LHCN-M2 (cell line): ENCODE measurements around the gene PRRG4. TPM values are rescaled to one million over a fixed set of nuclear protein-coding genes. Genes with fewer than 3 reads are reported as not detected.
"Not testable (repeated sequence)": the region's sequence is repeated elsewhere in the genome, so short reads cannot be mapped to it uniquely, and the experiment has no call there.

ENCODE experiments used
- DNase-seq: peaks from one replicate; pipeline ENCODE4 v3.0.0-alpha.2; 2012; ENCODE audit warnings: low read depth
- total RNA-seq: library from RNA; depleted of rRNA; stranded (reverse); fragments of >200 nt; gene quantifications from 2 replicates; pipeline ENCODE4 v1.2.3, GENCODE V29; 2014

PRRG4 gene
- total RNA-seq, 1 experiment from 2014 or later, result 1.3 TPM

DNA sequence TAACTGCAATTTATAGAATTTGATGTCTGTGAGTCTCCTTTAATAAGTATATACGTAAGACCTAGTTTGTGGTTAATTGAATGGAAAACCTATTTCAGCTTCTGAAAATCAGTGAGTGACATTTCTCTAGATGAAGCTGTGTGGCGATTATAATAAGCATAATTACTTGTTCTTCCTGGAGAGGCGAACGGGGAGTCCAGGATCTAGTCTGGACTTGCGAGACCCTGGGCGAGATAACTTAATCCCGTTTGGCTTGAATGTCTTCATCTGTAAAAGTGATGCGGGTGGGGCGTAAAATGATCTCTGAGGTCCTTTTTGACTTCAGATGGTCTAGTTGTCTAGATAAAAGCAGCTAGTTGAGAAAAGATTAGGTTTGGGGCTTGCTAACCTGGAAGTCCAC lies 1.1 kb downstream of the PRRG4 start:
- no peak for DNase-seq

DNA sequence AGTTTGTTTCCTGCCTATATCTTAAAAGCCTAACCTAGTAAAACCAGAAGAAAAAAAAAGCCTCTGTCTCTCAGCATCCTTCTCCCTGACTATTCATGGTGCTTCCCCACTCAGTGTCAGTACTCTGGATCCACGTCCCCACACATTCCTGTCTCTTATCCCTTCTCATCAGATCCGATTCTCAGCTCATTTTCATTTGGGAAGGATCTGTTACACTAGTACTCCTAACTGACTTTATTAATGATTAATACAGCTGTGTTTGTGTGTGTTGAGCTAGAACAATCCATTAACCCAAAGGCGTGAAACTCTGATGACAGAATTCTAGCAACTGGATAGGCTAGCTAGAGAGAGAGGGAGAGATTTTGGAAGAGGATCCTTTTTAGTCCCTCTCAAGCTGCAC lies 1.5 kb downstream of the PRRG4 start:
- no peak for DNase-seq

DNA sequence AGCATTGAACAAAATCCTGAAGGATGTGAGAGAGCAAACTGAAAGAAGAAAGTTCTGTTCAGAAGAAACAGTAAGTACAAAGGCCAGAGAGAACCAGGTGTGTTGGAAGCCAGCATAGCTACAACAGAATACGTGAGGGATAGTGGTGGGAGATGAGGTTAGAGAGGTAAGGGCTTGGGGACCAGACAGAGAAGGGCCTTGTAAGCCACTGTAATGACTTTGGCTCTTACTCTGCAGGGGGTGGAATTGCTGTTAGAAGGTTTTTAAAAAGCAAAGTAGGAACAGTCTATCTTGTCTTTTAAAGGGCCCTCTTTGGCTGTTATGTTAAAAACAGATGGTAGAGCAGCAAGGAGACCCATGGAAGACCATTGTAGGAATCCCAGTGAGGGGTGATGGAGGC lies 4.2 kb downstream of the PRRG4 start:
- DNase-seq, result no peak

DNA sequence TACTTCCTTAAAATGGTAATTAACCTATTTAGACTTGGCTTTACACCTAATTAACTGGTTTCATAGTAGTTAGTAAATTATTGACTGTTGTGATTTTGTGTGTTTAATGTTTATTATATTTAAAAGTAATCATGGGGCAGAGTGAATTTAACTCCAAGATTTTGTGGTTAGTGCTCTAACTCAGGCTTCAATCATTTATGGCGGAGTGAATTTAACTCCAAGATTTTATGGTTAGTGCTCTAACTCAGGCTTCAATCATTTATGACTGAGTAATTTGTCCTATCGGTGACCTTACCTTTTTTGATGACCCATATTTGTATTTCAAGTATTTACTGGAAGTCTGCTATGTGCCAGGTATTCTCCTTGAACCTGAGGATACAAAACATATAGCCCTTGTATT lies 7.2 kb downstream of the PRRG4 start:
- DNase-seq, result no peak

DNA sequence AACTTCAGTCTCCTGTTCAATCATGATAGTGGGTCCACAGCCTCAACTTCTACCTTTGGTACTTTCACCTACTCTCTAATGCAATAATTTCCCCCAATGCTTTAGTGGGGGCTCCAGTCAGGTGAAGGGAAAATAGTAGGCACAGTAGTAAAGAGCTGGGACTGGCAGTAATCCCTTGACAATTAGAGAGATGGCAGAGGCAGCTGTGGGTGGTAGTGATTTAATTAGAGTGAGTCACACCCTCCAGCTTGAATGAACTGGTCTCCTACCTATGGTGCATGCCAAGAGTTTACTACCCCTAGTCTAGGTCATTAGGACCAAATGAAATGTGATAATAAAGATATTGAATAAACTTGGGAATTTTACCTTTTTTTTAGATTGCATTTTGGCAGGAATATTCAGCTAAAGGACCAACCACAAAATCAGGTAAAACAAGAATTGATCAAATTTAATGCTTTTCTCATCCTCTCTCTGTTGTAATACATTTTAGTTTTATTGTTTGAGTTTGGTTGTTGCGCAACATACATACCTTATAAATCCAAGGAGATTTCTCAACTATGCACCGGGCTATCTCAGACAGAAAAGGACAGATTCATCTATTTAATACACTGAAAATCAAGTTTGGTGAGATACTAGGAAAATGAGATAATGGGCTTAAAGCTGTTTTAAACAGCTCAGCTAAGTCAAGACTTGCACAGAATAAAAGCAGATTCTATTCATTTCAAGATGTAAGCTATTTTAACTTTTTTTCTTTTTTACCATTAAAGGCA lies 9.0 kb downstream of the PRRG4 start:
- DNase-seq, result peak; percentile 35

DNA sequence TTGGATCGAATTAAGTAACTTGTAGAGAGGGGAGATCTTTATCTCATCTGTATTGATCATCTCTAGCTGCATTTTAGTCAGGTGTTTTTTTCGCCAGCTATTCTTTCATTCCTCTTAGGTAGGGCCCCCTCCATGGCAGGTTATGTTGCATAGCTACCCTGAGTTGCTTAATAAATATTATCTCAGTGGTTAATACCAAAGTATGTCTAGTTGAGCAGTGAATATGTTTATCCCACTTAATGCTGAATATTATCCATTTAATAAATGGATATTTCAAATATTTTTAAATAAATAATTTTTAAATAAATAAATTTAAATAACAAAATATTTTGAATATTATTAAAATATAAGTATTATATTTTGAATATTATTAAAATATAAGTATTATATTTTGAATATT lies 9.6 kb downstream of the PRRG4 start:
- no peak for DNase-seq

DNA sequence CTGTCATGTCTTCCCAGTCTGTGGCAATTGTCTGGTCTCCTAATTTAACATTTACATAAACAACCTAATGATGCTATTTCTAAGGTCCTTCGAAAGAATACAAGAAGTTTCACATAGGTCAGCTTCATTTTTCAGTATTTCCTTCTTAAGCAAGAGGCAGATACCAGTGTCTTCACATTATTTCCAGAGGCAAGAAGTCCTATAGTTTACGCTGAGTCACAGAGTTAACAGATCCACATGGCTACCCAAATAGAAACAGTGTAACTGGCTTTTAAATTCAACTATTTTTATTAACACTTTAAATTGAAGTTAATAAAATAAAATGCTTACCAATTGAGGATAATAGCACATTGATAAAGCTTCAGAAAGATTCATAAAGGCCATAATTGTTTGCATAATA lies 10.9 kb downstream of the PRRG4 start:
- no peak for DNase-seq

DNA sequence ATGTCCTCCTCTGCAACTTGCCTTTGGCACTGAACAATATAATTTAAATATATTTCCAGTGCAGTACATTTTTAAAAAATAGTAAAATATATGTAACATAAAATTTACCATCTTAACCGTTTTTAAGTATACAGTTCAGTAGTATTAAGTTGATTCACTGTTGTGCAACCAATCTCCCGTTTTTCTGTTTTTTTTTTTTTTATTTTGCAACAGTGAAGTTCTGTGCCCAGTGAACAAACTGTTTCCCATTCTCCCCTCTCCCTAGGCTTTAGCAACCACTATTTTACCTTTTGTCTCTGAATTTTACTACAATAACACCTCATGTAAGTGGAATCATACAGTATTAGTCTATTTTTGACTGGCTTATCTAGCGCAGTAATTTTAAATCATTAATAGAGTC lies 13.8 kb downstream of the PRRG4 start:
- no peak for DNase-seq

DNA sequence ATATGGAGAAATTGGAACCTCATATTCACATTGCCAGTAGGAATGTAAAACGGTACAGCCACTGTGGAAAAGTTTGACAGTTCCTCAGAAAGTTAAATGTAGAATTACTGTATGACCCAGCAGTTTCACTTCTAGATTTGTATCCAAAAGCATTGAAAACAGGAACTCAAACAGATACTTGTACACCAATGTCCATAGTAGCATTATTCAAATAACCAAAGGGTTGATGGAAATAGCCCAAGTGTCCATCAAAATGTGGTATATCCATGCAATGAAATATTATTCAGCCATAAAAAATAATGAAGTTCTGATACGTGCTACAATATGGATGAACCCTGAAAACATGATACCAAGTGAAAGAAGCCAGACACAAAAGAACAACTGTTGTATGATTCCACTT lies 17.8 kb downstream of the PRRG4 start:
- no peak for DNase-seq

DNA sequence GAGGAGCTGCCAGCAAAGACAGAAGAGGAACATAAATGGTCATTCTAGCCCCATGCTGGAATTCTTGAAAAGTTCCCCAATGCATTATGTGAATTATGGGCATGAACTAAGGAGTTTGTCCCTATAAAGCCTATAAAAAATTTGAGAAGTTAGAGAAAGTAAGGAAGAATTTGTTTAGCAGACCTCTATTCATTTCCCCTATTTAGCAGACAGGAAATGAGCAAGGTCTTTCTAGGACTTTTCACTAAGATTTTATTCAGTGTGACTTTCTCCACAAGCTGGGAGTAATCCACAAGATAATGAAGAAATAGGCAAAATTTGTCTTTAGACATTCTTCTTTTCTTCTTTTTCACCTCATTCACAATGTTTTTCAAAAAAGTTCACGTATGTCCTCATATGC lies 20.0 kb downstream of the PRRG4 start:
- DNase-seq, result no peak

DNA sequence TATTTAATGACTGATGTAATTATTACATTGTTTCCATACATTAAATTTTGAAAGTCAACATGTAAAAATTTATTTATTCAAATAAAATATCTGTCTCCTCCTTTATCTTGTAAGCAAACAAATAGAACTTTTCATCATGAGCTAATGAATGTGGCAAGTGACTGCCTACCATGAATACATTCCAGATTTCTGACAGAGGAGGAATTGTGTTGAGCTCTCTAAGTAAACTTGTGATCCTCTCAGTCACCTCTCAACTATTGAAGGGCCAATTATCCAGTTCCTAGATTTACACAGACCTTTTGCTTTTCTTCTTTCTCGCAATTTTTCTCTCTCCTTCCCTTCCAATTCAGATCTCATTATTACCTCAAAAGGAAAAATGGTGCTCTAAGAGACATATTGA lies 21.5 kb downstream of the PRRG4 start:
- no peak for DNase-seq

DNA sequence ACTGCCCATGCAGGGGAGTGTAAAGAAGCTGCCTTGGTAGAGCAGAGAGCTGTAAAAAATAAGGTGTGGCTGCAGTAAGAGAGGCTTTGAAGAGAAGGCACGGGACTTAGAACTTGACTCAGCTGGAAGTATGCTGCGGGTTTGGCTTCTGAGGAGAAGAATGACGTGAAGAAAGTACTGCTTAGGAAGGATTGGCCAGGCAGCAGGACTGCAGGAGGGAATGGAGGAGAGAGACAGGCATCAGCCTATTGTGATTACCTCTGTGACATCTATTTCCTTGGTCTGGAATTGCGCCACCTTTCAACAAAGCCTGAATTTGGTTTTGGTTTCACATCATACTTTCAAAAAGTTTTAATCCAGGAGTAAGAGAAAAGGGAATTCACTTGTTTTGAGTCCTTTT lies 22.5 kb downstream of the PRRG4 start:
- peak; percentile 27 for DNase-seq

DNA sequence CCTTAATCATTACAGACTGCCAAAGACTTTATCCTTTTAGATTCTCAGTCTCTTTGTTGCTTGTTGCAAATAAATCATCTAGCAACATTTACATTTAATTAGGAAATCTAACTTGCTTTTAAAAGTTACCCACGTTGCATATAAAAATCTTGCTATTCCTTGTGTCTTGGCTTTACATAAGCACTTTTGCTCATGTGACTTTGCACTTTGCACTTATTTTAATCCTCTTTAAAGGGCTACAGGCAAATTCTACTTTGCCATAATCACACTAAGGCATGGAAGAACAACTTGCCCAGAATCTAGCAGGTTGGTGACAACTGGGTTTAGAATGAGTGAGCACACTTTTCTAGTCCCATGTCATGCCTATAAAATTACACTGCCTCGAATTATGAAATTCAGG lies 25.9 kb downstream of the PRRG4 start:
- DNase-seq, result no peak

DNA sequence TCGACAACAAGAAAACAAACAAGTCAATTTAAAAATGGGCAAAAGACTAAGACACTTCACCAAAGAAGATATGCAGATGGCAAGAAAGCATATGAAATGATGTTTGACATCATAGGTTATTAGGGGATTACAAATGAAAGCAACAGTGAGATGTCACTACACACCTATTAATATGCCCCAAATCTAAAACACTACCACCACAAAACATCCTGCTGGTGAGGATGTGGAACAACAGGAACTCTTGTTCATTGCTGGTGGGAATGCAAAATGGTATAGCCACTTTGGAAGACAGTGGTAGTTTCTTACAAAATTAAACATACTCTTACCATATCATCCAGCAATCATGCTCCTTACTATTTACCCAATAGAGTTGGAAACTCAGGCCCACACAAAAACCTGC lies 29.0 kb downstream of the PRRG4 start:
- no peak for DNase-seq

DNA sequence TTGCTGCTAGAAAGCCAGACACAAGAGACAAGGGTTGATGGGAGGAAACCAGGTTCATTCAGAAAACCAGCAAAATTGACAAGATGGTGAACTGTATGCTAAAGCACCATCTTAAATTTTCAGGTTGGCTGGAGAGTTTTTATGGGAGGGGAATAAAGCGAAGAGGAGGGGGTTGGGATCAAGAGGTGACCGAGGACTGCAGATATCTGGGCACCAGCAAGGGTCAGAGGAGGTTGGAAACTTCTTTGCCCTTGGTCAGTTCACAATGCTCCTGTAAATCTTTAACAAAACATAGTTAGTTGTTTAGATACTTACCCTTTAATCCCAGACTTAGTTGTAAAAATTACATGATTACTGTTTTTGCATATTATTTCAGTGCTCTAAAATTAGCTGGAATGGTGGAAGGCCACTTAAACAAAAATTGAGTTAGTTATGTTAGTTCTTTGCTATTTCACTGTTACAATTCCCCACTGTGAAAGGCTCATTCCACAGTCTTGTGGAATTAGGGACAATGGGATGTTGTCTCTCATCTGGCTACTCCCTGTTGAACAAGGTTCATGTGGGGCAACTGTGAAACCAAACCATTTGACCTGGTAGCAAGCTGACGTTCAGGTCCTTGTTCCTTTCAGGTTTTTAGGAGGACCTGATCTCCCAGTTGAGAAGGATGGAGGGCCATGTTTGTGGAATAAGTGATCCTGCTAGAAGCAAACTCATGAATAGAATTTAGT lies 32.3 kb downstream of the PRRG4 start:
- no peak for DNase-seq

DNA sequence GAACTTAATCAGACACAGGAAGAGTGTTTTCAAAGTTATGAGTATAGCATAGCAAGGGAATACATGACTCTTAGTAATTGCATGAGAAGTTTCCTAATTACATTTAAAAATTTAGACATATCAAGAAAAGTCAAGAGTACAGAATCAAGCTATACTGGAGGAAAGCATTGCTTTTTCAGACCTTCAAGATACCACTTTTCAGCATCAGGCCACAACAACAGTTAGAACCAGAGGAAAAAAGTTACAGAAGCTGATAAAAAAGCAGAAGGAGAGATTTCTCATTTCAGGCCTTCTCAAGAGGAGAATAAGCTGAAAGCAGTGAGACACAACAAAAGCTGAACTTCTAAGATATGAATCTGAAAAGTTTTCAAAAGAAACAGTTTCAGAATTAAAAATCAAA lies 34.8 kb downstream of the PRRG4 start:
- no peak for DNase-seq

DNA sequence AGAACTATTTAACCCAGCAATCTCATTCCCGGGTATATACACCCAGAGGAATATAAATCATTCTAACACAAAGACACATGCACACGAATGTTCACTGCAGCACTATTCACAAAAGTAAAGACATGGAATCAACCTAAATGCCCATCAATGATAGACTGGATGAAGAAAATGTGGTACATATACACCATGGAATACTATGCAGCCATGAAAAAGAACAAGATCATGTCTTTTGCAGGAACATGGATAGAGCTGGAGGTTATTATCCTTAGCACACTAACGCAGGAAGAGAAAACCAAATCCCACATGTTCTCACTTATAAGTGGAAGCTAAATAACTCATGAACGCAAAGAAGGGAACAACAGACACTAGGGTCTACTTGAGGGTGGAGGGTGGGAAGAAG lies 39.0 kb downstream of the PRRG4 start:
- not testable (repeated sequence) for DNase-seq

DNA sequence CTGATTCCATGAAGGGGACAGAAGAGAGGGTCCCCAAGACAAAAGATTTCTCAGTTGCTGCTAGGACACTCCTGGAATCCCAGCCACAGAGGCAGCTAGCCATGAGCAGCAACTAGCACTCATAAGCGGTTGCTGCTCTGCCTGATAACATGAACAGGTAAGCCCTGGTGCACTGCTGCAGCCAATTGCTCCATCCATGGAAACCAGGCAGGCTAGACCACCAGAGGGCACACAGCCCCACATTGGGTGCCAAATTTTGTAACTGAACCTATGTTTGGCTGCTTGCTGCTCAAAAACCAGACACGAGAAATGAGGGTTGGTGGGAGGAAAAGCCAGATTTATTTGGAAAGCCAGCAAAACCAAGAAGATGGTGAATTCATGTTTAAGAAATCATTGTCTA lies 40.9 kb downstream of the PRRG4 start:
- DNase-seq, result no peak

DNA sequence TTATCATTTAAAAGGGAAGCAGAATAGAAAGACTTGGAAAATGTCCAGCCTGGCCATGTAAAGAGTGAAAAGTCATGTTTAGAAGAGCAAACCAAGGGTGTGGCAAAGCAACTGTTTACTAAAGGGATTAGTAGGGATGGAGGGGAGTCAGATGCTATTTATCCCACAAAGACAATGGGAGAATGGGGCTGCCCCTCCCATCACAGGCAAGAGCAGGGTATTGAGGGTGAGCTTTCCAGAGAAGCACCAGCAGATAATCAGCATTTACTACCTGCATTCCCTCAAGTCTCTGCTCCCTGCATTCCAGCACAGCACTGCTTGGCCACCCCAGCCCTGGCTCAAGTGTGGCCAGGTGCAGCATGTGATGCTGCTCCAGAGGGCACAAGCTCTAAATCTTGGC lies 44.4 kb downstream of the PRRG4 start:
- DNase-seq, result no peak

DNA sequence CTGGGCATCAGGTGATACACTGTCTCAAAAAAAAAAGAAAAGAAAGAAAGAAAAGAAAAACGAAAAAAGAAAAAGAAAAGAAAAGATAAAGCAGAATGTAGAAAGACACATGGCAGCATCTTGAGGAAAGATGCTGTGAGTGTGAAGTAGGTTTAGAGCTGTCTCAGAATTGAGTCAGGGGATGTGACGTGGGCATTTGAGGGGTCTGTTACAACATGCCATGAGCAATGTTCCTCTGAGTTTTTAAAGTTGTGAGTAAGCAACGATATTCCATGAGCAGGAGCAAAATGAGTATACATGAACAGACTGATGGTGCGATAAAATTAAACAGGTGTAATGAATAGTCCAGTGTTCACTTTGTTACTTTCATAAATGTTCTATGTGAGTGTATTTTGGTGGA lies 51.6 kb downstream of the PRRG4 start:
- peak; percentile 58 for DNase-seq

DNA sequence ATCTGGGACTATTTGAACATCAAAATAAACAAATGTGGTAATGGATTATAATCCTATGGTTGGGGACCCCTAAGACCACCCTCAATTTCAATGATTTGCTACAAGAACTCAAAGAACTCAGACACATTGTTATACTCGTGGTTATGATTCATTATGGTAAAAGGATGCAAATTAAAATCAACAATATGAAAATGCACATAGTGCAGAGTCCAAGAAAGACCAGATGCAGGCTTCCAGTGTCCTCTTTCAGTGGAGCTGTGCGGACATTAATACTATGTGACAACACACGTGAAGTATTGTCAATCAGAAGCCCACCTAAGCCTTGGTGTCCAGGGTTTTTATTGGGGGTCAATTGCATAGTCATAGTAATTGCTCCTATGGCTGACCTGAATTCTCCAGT lies 53.7 kb downstream of the PRRG4 start:
- no peak for DNase-seq

DNA sequence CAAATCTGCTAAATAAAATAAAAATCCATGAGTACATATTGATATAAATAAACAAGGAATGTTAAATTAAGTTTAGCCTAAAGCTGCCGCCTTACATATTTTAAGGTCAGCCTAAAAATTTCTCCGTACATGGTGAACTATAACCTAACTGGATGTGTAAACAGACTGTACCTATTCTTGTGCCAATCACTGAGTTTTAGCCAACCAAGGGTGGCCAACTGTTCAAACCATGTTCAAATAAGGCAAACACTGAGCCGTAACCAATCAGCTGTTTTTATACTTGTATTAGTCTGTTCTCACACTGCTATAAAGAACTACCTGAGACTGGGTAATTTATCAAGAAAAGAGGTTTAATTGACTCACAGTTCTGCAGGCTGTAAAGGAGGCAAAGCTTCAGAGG lies 54.3 kb downstream of the PRRG4 start:
- DNase-seq, result no peak

DNA sequence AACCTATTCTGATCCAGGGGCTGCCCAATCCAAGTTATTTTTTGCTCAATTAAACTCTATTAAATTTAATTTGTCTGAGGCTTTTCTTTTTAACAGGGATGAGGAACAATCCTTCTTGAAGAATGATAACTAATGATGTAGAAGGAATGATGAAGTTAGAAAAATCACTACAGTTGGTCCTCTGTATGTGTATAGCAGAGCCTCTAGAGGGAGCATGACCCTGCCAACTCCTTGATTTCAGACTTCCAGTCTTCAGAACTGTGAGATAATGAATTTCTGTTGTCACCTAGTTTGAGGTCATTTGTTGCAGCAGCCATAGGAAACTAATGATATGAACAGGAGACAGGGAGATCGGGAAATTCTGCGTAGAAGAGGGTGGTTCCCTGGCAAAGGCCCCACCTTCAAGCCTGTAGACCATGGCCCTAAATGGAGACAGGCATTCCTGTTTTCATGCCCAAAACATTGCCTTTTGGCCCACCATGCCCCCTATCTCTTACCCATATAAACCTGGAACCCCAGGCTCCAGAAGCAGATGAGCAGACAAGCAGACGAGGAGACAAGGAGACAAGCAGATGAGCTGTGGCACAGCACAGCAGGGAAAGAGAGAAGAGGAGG lies 55.1 kb downstream of the PRRG4 start:
- peak; percentile 28 for DNase-seq
